Measurements from ENCODE around the gene OSCP1.

Gene OSCP1

GRCh38 chr1:36380782-36381181, 69.5 kb downstream of the OSCP1 start:
- no peak for DNase-seq

GRCh38 chr1:36380143-36380619, 70.1 kb downstream of the OSCP1 start:
- DNase-seq = no peak

GRCh38 chr1:36377791-36378492, 72.3 kb downstream of the OSCP1 start:
- DNase-seq = no peak

- no peak for DNase-seq
Measured at GRCh38 chr1:36372617-36373016, 77.6 kb downstream of the OSCP1 start.

- peak; percentile 87 for DNase-seq
Measured at GRCh38 chr1:36369061-36369861, 81.0 kb downstream of the OSCP1 start.
